ENCODE measurements around the gene UNC5A.

DNA sequence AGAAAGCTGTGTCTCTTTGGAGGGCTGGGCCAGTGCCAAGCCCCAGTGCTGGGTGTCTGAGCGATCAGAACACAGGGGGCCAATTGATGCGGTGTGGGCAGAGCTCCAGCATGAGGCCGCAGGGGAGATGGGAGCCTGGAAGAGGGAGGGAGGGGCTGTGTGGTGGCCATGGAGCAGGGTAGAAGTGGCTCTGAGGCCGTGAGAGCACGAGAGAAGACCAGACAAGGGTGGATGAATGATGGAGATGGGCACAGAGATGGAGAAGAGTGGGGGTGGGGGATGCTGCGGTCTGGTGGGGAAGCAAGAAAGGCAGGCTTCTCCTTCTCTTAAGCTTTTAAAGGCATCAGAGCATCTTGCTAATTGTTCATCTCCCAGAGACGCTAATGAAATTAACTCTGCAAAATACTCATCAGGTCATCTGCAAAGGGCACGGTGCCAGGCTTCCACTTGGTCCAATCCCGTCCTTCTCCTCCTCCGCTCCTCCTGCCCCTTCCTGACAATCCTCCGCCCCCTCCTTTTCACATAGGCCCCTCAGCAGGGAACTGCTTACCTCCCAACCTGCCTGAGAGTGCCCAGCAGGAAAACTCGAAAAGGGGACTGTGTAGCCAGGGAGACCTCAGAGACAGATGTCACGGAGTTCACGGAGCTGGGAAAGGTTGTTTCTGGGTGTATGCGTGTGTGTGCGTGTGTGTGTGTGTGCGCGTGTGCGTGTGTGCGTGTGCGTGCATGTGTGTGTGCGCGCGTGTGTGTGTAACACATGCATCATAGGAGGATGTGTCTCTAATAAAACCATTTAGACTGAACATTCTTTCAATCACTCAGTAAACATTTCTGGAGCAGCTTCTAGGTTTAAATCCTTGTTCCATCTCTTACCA lies 7.1 kb upstream of the UNC5A start:
- TF ChIP-seq, protein P1, sequence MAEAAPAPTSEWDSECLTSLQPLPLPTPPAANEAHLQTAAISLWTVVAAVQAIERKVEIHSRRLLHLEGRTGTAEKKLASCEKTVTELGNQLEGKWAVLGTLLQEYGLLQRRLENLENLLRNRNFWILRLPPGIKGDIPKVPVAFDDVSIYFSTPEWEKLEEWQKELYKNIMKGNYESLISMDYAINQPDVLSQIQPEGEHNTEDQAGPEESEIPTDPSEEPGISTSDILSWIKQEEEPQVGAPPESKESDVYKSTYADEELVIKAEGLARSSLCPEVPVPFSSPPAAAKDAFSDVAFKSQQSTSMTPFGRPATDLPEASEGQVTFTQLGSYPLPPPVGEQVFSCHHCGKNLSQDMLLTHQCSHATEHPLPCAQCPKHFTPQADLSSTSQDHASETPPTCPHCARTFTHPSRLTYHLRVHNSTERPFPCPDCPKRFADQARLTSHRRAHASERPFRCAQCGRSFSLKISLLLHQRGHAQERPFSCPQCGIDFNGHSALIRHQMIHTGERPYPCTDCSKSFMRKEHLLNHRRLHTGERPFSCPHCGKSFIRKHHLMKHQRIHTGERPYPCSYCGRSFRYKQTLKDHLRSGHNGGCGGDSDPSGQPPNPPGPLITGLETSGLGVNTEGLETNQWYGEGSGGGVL (tag by site-specific recombination; IDR thresholded peaks at IDR 0.05): no peak
- TF ChIP-seq REST (tag by site-specific recombination; IDR thresholded peaks at IDR 0.05) (no peak), ZNF580 (tag by site-specific recombination; IDR thresholded peaks at IDR 0.05) (no peak), ZNF341 (tag by site-specific recombination; IDR thresholded peaks at IDR 0.05; ENCODE audit: low read depth) (no peak), ZFP41 (tag by site-specific recombination; IDR thresholded peaks at IDR 0.05; ENCODE audit: borderline replicate concordance) (no peak), SP3 (tag by site-specific recombination; IDR thresholded peaks at IDR 0.05) (no peak), ZNF658 (tag by site-specific recombination; IDR thresholded peaks at IDR 0.05) (no peak), KLF16 (tag by site-specific recombination; IDR thresholded peaks at IDR 0.05) (no peak), ZNF10 (tag by site-specific recombination; IDR thresholded peaks at IDR 0.05) (no peak), ZFP69B (tag by site-specific recombination; IDR thresholded peaks at IDR 0.05) (no peak), ZNF292 (tag by site-specific recombination; IDR thresholded peaks at IDR 0.05; ENCODE audit: borderline replicate concordance, low read depth) (no peak), SETDB1 (IDR thresholded peaks at IDR 0.05; ENCODE audit: insufficient read length, low read length) (no peak)
- TF ChIP-seq, protein P2, sequence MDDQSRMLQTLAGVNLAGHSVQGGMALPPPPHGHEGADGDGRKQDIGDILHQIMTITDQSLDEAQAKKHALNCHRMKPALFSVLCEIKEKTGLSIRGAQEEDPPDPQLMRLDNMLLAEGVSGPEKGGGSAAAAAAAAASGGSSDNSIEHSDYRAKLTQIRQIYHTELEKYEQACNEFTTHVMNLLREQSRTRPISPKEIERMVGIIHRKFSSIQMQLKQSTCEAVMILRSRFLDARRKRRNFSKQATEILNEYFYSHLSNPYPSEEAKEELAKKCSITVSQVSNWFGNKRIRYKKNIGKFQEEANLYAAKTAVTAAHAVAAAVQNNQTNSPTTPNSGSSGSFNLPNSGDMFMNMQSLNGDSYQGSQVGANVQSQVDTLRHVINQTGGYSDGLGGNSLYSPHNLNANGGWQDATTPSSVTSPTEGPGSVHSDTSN (CRISPR knock-in tag; IDR thresholded peaks at IDR 0.05): no peak
